Activated CD8-positive, alpha-beta memory T cell treated with anti-CD3 and anti-CD28 coated beads for 36 hours (primary cell): Measurements from ENCODE around the gene NALCN. TPM values are rescaled to one million over a fixed set of nuclear protein-coding genes. Genes with fewer than 3 reads are reported as not detected.

Source experiments
- CTCF ChIA-PET: fragments of 350-600 bp; sonication (Branson Sonifier 250); formaldehyde crosslinking; loops from one replicate; lab custom pipeline; 2021; ENCODE audit warnings: antibody characterized with exemption; lab: Charles Lee
- POLR2A ChIA-PET: fragments of 350-600 bp; sonication (Branson Sonifier 250); formaldehyde crosslinking; loops from one replicate; lab custom pipeline; 2021; ENCODE audit warnings: antibody characterized with exemption; lab: Charles Lee
- total RNA-seq, 2 experiments: library from RNA; stranded (reverse); gene quantifications; one replicate each; pipeline ENCODE4 v1.2.3, GENCODE V29; 2021

The NALCN gene
- total RNA-seq, 2 experiments from 2014 or later, result not detected

- ChIA-PET POLR2A (no interaction called here), CTCF (no interaction called here)
These were observed 184.4 kb downstream of the NALCN start for GRCh38 chr13:101231751-101232428.

- CTCF ChIA-PET, result no interaction called here
- POLR2A ChIA-PET, result no interaction called here
These were observed 185.9 kb downstream of the NALCN start for GRCh38 chr13:101230271-101230890.

DNA sequence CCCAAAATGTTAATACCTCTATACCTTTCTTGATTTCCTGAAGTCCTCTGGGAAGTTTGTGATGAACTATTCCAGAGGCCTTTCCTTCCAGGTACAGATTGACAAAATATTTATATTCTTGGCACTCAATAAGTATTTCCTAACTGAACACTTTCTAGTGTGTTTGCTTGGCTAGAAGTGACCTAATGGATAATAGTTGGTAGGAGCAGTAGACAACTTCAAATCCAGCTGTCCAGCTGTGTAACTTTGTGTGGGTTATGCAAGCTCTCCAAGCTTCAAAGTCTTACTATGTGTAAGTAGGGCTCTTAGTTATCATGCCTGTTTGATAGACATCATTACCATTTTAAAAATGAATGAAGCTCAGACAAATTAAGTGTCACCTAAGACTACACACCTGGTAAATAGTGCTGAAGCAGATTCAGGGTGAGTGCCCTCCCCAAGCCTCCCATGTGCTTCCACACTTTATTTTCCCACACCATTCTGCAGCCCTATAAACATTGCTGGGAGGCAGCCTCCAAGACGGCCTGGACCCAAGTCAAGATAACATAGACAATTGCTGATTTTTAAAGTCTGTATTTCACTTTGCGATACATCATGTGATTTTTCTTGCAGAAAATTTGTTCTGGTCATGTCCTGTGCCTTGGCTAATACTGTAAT is 196.6 kb downstream of the NALCN start:
- POLR2A ChIA-PET, result no interaction called here
- CTCF ChIA-PET, result no interaction called here

- POLR2A ChIA-PET, result no interaction called here
- CTCF ChIA-PET, result no interaction called here
These were observed 197.8 kb downstream of the NALCN start for GRCh38 chr13:101218484-101218883.

DNA sequence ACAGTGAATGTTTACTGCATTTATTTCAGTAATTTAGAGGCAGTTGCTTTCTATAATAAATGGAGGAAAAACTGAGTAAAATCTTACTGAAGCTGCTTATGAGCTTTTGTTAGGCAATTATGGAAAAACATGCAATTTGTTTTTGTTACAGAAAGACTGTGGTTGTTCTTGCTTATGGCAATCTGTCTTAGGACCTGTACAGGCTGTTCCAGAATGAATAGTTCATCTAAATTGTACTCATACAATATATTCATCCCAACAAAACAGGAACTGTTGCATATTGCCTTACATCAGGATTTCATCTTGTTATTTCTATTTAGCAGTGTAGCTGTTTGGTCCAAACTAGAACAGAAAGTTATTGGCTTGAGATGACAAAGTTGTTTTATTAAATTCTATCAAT is 199.2 kb downstream of the NALCN start:
- ChIA-PET CTCF (no interaction called here), POLR2A (no interaction called here)

DNA sequence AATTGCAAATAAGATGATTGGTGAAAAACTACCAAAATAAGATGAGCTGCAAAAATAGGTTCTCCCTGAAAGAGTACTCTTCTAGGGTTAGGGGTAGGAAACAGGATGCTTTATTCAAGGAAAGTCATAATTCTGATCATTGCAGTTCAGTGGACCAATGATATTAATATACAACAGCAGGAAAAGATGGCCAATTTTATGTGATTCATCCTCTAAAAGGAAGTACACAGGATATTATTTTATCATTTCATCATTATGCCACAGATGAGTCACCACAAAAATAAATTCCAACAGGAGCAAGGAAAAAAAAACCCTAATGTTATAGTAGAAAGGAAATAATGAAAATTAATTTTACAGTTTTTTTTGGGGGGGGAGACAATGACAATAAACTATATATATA is 205.0 kb downstream of the NALCN start:
- ChIA-PET POLR2A (no interaction called here), CTCF (no interaction called here)

GRCh38 chr13:101210774-101211173 is 205.5 kb downstream of the NALCN start:
- POLR2A ChIA-PET, result no interaction called here
- CTCF ChIA-PET, result no interaction called here

- POLR2A ChIA-PET, result no interaction called here
- CTCF ChIA-PET, result no interaction called here
These were observed 207.0 kb downstream of the NALCN start for GRCh38 chr13:101209206-101209893.

DNA sequence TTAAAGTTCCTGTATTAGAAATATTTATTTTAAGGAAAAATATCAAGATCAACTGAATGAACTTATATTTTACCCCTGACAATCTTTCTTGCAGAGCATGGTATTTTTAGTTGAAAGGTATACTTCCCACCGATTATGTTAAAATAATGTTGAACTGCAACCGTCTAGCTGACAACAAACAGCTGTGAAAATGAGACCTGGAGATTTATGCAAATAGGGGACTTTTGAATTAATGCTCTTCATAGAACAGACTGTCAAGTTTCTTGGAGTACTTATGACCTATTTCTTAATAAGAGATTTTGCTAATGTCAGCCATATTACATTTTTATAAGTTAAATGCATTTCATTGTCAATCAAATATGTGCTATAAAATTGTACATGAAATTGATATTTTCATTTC is 210.9 kb downstream of the NALCN start:
- ChIA-PET CTCF (no interaction called here), POLR2A (no interaction called here)

DNA sequence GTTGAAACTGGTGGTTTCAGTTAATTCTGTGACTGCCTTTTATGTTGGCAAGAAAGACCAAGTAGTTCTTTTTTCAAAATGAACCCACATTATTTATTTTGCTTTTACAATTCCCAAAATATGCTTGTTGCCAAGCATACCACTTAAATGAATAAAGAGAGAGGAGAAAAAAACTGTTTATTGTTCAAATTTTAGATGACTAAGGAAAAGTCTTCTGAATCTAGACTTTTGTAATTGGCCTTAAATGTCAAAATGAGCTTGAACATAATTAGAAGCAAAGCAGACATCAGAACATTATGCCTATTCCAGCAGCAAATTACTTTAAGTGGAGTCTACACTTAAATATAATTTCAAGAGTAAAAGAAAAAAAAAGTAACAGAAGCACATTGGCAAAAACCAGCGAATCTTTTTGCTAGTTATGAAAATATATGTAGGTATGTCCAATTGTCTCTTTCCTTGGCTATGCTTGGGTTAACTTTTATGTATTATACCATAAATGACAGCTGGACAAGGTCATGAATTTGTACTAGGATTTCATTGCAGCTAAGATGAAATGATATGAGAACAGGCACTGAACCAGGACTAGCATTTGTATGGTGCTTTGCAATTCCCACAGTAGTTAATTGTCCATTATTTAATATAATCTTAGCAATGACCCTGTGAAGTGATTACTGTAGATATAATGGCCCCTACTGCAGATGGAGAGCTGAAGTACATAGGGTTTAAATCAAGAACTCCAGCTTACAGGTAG is 211.9 kb downstream of the NALCN start:
- ChIA-PET POLR2A (no interaction called here), CTCF (no interaction called here)

DNA sequence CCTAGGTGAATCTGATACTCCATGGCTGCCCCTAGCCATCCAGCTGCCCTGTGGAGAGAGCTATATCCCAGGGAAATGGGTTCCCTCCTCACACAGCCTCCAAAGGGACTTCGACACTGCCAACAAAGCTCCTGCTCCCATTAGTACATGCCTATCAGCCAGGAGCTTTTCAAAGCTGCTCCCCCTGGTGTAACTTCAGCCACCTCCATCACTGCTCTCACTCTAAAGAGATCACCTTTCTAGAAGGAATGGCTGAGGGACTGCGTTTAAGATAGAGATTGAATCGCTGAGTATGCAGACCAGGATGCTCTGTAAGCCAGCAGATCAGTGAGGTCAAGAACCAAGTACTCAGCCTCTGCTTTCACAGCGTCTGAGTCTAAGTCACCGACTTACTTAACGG is 213.7 kb downstream of the NALCN start:
- ChIA-PET CTCF (no interaction called here), POLR2A (no interaction called here)

- POLR2A ChIA-PET, result no interaction called here
These were observed 225.3 kb downstream of the NALCN start for GRCh38 chr13:101190976-101191375.

GRCh38 chr13:101190337-101190736 is 226.0 kb downstream of the NALCN start:
- ChIA-PET POLR2A (no interaction called here), CTCF (no interaction called here)

More at GRCh38 chr13:101190976-101191375, 225.3 kb downstream of the NALCN start:
- CTCF ChIA-PET, result no interaction called here

GRCh38 chr13:101185606-101186005 is 230.7 kb downstream of the NALCN start:
- ChIA-PET CTCF (no interaction called here), POLR2A (no interaction called here)

- CTCF ChIA-PET, result no interaction called here
- POLR2A ChIA-PET, result no interaction called here
These were observed 235.1 kb downstream of the NALCN start for GRCh38 chr13:101181076-101181685.

GRCh38 chr13:101179021-101179420 is 237.3 kb downstream of the NALCN start:
- CTCF ChIA-PET, result no interaction called here

DNA sequence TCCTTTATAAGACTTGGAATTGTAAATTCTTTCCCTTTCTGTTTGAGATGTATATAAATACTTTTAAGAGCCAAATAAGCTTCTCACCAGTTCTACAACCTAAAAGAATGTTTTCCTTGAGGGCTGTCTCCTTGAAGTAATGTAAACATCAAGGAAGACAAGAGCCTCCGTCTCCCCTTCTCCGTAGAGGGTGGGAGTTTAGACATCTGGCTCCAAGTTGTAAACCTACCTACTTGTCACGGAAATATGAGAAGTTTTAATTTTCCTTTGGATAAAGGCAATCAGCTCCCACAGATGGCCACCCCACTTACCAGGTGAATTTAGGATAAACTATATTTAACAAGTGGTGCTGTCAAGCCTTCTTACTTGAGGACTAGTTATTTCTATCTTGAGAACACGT is 237.9 kb downstream of the NALCN start:
- ChIA-PET POLR2A (no interaction called here), CTCF (no interaction called here)

More at GRCh38 chr13:101179021-101179420, 237.3 kb downstream of the NALCN start:
- POLR2A ChIA-PET, result no interaction called here

- ChIA-PET CTCF (no interaction called here), POLR2A (no interaction called here)
These were observed 246.0 kb downstream of the NALCN start for GRCh38 chr13:101170306-101170705.

- CTCF ChIA-PET, result interaction anchor here (0.7 kb wide), 1 partner anchor 1251 kb away, joined by 3 read pairs; no protein-coding TSS in a partner anchor
- POLR2A ChIA-PET, result no interaction called here
These were observed 259.0 kb downstream of the NALCN start for GRCh38 chr13:101157261-101157660.
